ENCODE measurements around the gene STOM.
"Not testable (repeated sequence)": the region's sequence is repeated elsewhere in the genome, so short reads cannot be mapped to it uniquely, and the experiment has no call there.

The STOM gene

GRCh38 chr9:121301881-121302286 is 68.2 kb downstream of the STOM start:
- DNase-seq: no peak

GRCh38 chr9:121300283-121301119 is 69.5 kb downstream of the STOM start:
- DNase-seq: no peak

GRCh38 chr9:121299467-121300282 is 70.4 kb downstream of the STOM start:
- DNase-seq: peak in 18 of 56 donors; percentile 26 to 61 (median 46)

- DNase-seq: peak in 1 of 56 donors; percentile 38
Observed at GRCh38 chr9:121298689-121299466, 71.2 kb downstream of the STOM start.

GRCh38 chr9:121298016-121298538 is 72.0 kb downstream of the STOM start:
- peak in 1 of 56 donors; percentile 7 for DNase-seq

- no peak for DNase-seq
Observed at GRCh38 chr9:121297389-121297788, 72.7 kb downstream of the STOM start.

GRCh38 chr9:121296213-121297127 is 73.6 kb downstream of the STOM start:
- DNase-seq: no peak

GRCh38 chr9:121295662-121296191 is 74.3 kb downstream of the STOM start:
- no peak for DNase-seq

GRCh38 chr9:121294866-121295661 is 75.0 kb downstream of the STOM start:
- peak in 21 of 56 donors; percentile 24 to 79 (median 48) for DNase-seq

- DNase-seq: peak in 2 of 56 donors; percentile 19 to 24
Observed at GRCh38 chr9:121294151-121294743, 75.8 kb downstream of the STOM start.

- peak in 33 of 56 donors; percentile 20 to 82 (median 57) for DNase-seq
Observed at GRCh38 chr9:121292801-121293241, 77.2 kb downstream of the STOM start.

- no peak for DNase-seq
Observed at GRCh38 chr9:121292051-121292450, 78.0 kb downstream of the STOM start.

- not testable (repeated sequence) for DNase-seq
Observed at GRCh38 chr9:121291536-121291935, 78.5 kb downstream of the STOM start.

GRCh38 chr9:121289772-121290370 is 80.2 kb downstream of the STOM start:
- DNase-seq: peak in 3 of 56 donors; percentile 54 to 58 (median 57)

- peak in 43 of 56 donors; percentile 28 to 89 (median 74) for DNase-seq
Observed at GRCh38 chr9:121289026-121289771, 80.9 kb downstream of the STOM start.

Measured in amygdala (tissue), 56 donors.